Measurements from ENCODE around the gene VWC2. TPM values are rescaled to one million over a fixed set of nuclear protein-coding genes. Genes with fewer than 3 reads are reported as not detected.

VWC2 gene
- total and polyA plus RNA-seq, 2 of the 8 experiments (the other 6 are each of a cell fraction or from before 2014, with no cell fraction given), result 0.24 to 0.30 TPM

DNA sequence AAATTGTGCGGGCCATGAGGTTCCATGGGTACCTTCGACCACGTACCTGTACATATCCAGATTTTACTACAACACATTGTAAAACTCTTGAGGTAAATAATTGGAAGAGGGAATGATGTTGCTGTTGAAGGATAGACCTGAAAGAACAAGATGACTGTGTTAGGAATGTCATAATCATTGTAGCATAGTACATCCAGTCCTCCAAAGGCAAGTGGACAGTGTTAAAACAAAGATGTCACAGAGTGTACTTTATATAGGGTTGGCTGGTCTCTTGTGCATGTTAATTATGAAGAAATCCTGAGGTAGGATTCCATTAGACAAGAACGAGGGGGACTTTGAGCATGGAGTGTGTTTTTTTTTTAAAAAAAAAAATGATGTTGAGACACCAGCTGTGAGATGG is 30.4 kb downstream of the VWC2 start (continued):
- TF ChIP-seq YY1 (IDR thresholded peaks at IDR 0.05; ENCODE audit: low read depth, low read length) (no peak), SP2 (IDR thresholded peaks at IDR 0.05; ENCODE audit: low read length) (no peak), EZH2 (IDR thresholded peaks at IDR 0.05; ENCODE audit: low read depth, low read length, severe bottlenecking) (no peak)
- TF ChIP-seq, protein P1, sequence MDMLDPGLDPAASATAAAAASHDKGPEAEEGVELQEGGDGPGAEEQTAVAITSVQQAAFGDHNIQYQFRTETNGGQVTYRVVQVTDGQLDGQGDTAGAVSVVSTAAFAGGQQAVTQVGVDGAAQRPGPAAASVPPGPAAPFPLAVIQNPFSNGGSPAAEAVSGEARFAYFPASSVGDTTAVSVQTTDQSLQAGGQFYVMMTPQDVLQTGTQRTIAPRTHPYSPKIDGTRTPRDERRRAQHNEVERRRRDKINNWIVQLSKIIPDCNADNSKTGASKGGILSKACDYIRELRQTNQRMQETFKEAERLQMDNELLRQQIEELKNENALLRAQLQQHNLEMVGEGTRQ (IDR thresholded peaks at IDR 0.05; ENCODE audit: low read length), result no peak

All from H1 (cell line).